ENCODE measurements around the gene SEMA6B.
"Not testable (repeated sequence)": the region's sequence is repeated elsewhere in the genome, so short reads cannot be mapped to it uniquely, and the experiment has no call there.

The SEMA6B gene

GRCh38 chr19:4542896-4543841, 16.3 kb downstream of the SEMA6B start:
- DNase-seq = no peak

- DNase-seq = not testable (repeated sequence)
Observed at GRCh38 chr19:4541806-4542145, 17.7 kb downstream of the SEMA6B start.

GRCh38 chr19:4541114-4541805, 18.2 kb downstream of the SEMA6B start:
- DNase-seq = no peak

- DNase-seq = no peak
Observed at GRCh38 chr19:4539693-4540581, 19.5 kb downstream of the SEMA6B start, which contains the start of gene LRG1. Gene LRG1 (minus strand): TSS chr19:4540036. CDS start chr19:4540013, 23 bp downstream.

- no peak for DNase-seq
Observed at GRCh38 chr19:4539169-4539692, 20.3 kb downstream of the SEMA6B start.

- peak; percentile 20 for DNase-seq
Observed at GRCh38 chr19:4538601-4538954, 20.9 kb downstream of the SEMA6B start.

GRCh38 chr19:4537953-4538600, 21.4 kb downstream of the SEMA6B start:
- no peak for DNase-seq

GRCh38 chr19:4536798-4537197, 22.7 kb downstream of the SEMA6B start:
- no peak for DNase-seq

- peak; percentile 92 for DNase-seq
Observed at GRCh38 chr19:4534836-4535658, 24.4 kb downstream of the SEMA6B start, which contains the start of gene PLIN5. Gene PLIN5 (minus strand): TSS chr19:4535224. CDS start chr19:4534074, 1,150 bp downstream.

- DNase-seq = no peak
Observed at GRCh38 chr19:4533835-4534424, 25.6 kb downstream of the SEMA6B start.

GRCh38 chr19:4533334-4533733, 26.1 kb downstream of the SEMA6B start:
- no peak for DNase-seq

GRCh38 chr19:4531562-4532165, 27.8 kb downstream of the SEMA6B start:
- DNase-seq = peak; percentile 31

GRCh38 chr19:4529924-4530522, 29.5 kb downstream of the SEMA6B start:
- DNase-seq = no peak

GRCh38 chr19:4528843-4529242, 30.6 kb downstream of the SEMA6B start:
- no peak for DNase-seq

- not testable (repeated sequence) for DNase-seq
Observed at GRCh38 chr19:4527377-4527776, 32.1 kb downstream of the SEMA6B start.

GRCh38 chr19:4525563-4526002, 33.9 kb downstream of the SEMA6B start:
- DNase-seq = no peak

GRCh38 chr19:4524808-4525562, 34.5 kb downstream of the SEMA6B start:
- peak; percentile 8 for DNase-seq

- peak; percentile 47 for DNase-seq
Observed at GRCh38 chr19:4523306-4524110, 36.0 kb downstream of the SEMA6B start.
